GM12878 (cell line): Measurements from ENCODE around the gene PTTG2. TPM values are rescaled to one million over a fixed set of nuclear protein-coding genes. Genes with fewer than 3 reads are reported as not detected.

Experiments
- ATAC-seq: fragments of 200-7000 bp; cut with Tn5 transposase; 3 replicates; pipeline ENCODE4 v1.9.1; 2020; ENCODE audit warnings: mild to moderate bottlenecking, moderate library complexity
- BruUV-seq: library from RNA; stranded (reverse); fragments of 400-500 nt; replicated peaks from 2 replicates; lab custom pipeline; 2021; lab: Mats Ljungman, UMichigan
- CTCF ChIA-PET: fragments of 300-600 bp; sonication (Branson Sonifier 250); formaldehyde crosslinking; extraction: SDS; loops from one replicate; lab custom pipeline; 2021; ENCODE audit warnings: inconsistent platforms; lab: Yijun Ruan, JAX
- POLR2A ChIA-PET: fragments of 350-600 bp; formaldehyde crosslinking; extraction: SDS; loops from one replicate; lab custom pipeline; 2021; ENCODE audit warnings: inconsistent platforms; lab: Charles Lee
- RAD21 ChIA-PET: fragments of 300-600 bp; sonication (Branson Sonifier 250); formaldehyde crosslinking; loops from one replicate; lab custom pipeline; 2023; ENCODE audit warnings: antibody characterized with exemption; ENCODE audit not compliant: unreplicated experiment; lab: Charles Lee
- SMC1A ChIA-PET: fragments of 300-600 bp; sonication (Branson Sonifier 250); formaldehyde crosslinking; loops from one replicate; lab custom pipeline; 2023; ENCODE audit not compliant: unreplicated experiment, uncharacterized antibody; lab: Charles Lee
- DNase-seq: peaks from one replicate; pipeline ENCODE4 v3.0.0-alpha.2; 2011; ENCODE audit warnings: low read depth, low spot score
- FAIRE-seq: peaks from 3 replicates; lab custom pipeline; 2011; peaks lifted over from hg19 to GRCh38; lab: Jason Lieb, UNC
- H2AFZ ChIP-seq: 2 replicates; pipeline ENCODE4 v1.6.0; 2011; ENCODE audit warnings: low read depth, low read length, control low read depth; ENCODE audit not compliant: control insufficient read depth
- H3K27ac ChIP-seq: 2 replicates; pipeline ENCODE4 v1.5.1; 2011; ENCODE audit warnings: control low read depth; ENCODE audit not compliant: control insufficient read depth, insufficient read depth
- H3K27me3 ChIP-seq, 2 experiments: replicated peaks in 1 of 2; 2 replicates each; pipeline versions ENCODE4 v1.6.0 to v1.6.1; 2011; ENCODE audit warnings: low read length in 1 of 2; ENCODE audit not compliant: control insufficient read depth in 2 of 2, insufficient read depth in 2 of 2
- H3K36me3 ChIP-seq, 2 experiments: 2 replicates each; pipeline ENCODE4 v1.5.1; 2011; ENCODE audit warnings: low read length in 1 of 2; ENCODE audit not compliant: control insufficient read depth in 2 of 2, insufficient read depth in 2 of 2
- H3K4me1 ChIP-seq: 2 replicates; pipeline ENCODE4 v1.6.1; 2011; ENCODE audit warnings: mild to moderate bottlenecking, low read length, moderate library complexity, mixed read lengths; ENCODE audit not compliant: control insufficient read depth, insufficient read depth
- H3K4me2 ChIP-seq: 2 replicates; pipeline ENCODE4 v1.6.0; 2011; ENCODE audit warnings: control low read depth; ENCODE audit not compliant: control insufficient read depth, insufficient read depth
- H3K4me3 ChIP-seq: fragments of 200-600 bp; sonication (generic); 2 replicates; pipeline ENCODE4 v1.5.1; 2016
- H3K79me2 ChIP-seq: 2 replicates; pipeline ENCODE4 v1.6.0; 2011; ENCODE audit warnings: low read length; ENCODE audit not compliant: control insufficient read depth, insufficient read depth
- H3K9ac ChIP-seq: 2 replicates; pipeline ENCODE4 v1.8.0; 2011; ENCODE audit warnings: low read length, control low read depth, mixed read lengths; ENCODE audit not compliant: control insufficient read depth, insufficient read depth
- H3K9me3 ChIP-seq: replicated peaks from 3 replicates; pipeline ENCODE4 v1.5.1; 2011; ENCODE audit warnings: mild to moderate bottlenecking, low read length; ENCODE audit not compliant: control insufficient read depth, insufficient read depth
- H4K20me1 ChIP-seq: 2 replicates; pipeline ENCODE4 v1.6.0; 2011; ENCODE audit not compliant: control insufficient read depth, insufficient read depth
- BCL11A ChIP-seq: IDR thresholded peaks from 2 replicates; pipeline ENCODE4 v1.6.1; 2011; ENCODE audit warnings: low read depth, low read length
- CHD2 ChIP-seq: IDR thresholded peaks from 2 replicates; pipeline ENCODE4 v1.6.1; 2011; ENCODE audit warnings: low read depth, low read length, improper control_type of control experiment, borderline replicate concordance
- EZH2 ChIP-seq: IDR thresholded peaks from 2 replicates; pipeline ENCODE4 v1.6.1; 2012; ENCODE audit warnings: low read depth, mild to moderate bottlenecking, control low read depth, inconsistent platforms, low read length, borderline replicate concordance; ENCODE audit not compliant: control insufficient read depth
- HDAC2 ChIP-seq: fragments of 200-600 bp; sonication (generic); IDR thresholded peaks from 2 replicates; pipeline ENCODE4 v1.6.1; 2017
- JUND ChIP-seq: IDR thresholded peaks from 2 replicates; pipeline ENCODE4 v1.6.1; 2012; ENCODE audit warnings: low read depth, mild to moderate bottlenecking, low read length, improper control_type of control experiment, moderate library complexity
- KAT2A ChIP-seq: conservative IDR thresholded peaks from 2 replicates; pipeline ENCODE4 v1.6.1; 2011; ENCODE audit warnings: low read depth, low read length; ENCODE audit not compliant: control insufficient read depth
- NBN ChIP-seq: fragments of 450-650 bp; IDR thresholded peaks from 2 replicates; pipeline ENCODE4 v1.6.1; 2016
- NFYA ChIP-seq: IDR thresholded peaks from 2 replicates; pipeline ENCODE4 v1.6.1; 2011; ENCODE audit warnings: low read depth, mild to moderate bottlenecking, low read length, improper control_type of control experiment, borderline replicate concordance
- POLR2AphosphoS2 ChIP-seq: IDR thresholded peaks from 2 replicates; pipeline ENCODE4 v1.6.1; 2011; ENCODE audit warnings: low read depth, mild to moderate bottlenecking, low read length, improper control_type of control experiment, moderate library complexity
- RAD21 ChIP-seq: IDR thresholded peaks from 2 replicates; pipeline ENCODE4 v1.6.1; 2011; ENCODE audit warnings: mild to moderate bottlenecking, low read depth, low read length, moderate library complexity; ENCODE audit not compliant: insufficient read depth
- RAD51 ChIP-seq: fragments of 450-650 bp; IDR thresholded peaks from 2 replicates; pipeline ENCODE4 v1.6.1; 2016; ENCODE audit warnings: moderate library complexity, mild to moderate bottlenecking, inconsistent platforms
- RBBP5 ChIP-seq: fragments of 200-600 bp; sonication (generic); conservative IDR thresholded peaks from 2 replicates; pipeline ENCODE4 v1.6.1; 2016
- STAT3 ChIP-seq: IDR thresholded peaks from 2 replicates; pipeline ENCODE4 v1.6.1; 2011; ENCODE audit warnings: low read depth, low read length, improper control_type of control experiment
- TBL1XR1 ChIP-seq: IDR thresholded peaks from 2 replicates; pipeline ENCODE4 v1.6.1; 2012; ENCODE audit warnings: low read depth, low read length, improper control_type of control experiment
- ZNF622 ChIP-seq: fragments of 450-650 bp; IDR thresholded peaks from 2 replicates; pipeline ENCODE4 v1.6.1; 2017; ENCODE audit warnings: mild to moderate bottlenecking, inconsistent platforms
- WGBS: methylation state at CpG from one replicate; pipeline ENCODE4 v1.1.6; 2016; ENCODE audit warnings: low lambda C conversion rate; ENCODE audit not compliant: insufficient replicate concordance, insufficient coverage; ENCODE audit errors: missing lambda C conversion rate; 5-methylcytosine and 5-hydroxymethylcytosine counted together
- in situ Hi-C: fragments of 300-500 bp; cut with MboI; formaldehyde crosslinking; loops from 9 replicates; pipeline ENCODE4 v1.14.3; 2018; ENCODE audit warnings: mixed read lengths
- intact Hi-C: fragments of 100-400 bp; cut with micrococcal nuclease; formaldehyde crosslinking; loops from one replicate; pipeline ENCODE4 v1.14.2; 2022; ENCODE audit not compliant: unreplicated experiment
- polyA plus RNA-seq, 11 experiments: library from polyadenylated mRNA; depleted of rRNA in 4 of 11; unstranded in 6 of 11; stranded (reverse) in 5 of 11; fragments of >200 nt; fragmentation: Nextera tagmentation in 4 of 11; fragmentation: Illumina TruSeq in 1 of 11; extraction: Ambion mirVana in 4 of 11; extraction: Trizol in 1 of 11; gene quantifications; 1 replicate in 1 of 11; 2 replicates in 10 of 11; pipeline versions ENCODE4 v1.2.1 to v1.2.3, GENCODE V29; 2011 to 2016; ENCODE audit warnings: inconsistent platforms in 2 of 11, missing spikeins in 2 of 11, low read depth in 1 of 11
- total RNA-seq, 4 experiments: library from RNA; depleted of rRNA in 3 of 4; stranded (reverse); fragments of >200 nt in 3 of 4; fragmentation: Illumina TruSeq in 1 of 4; extraction: Trizol in 1 of 4; gene quantifications; 2 replicates each; pipeline versions ENCODE4 v1.2.1 to v1.2.3, GENCODE V29; 2013 to 2021
- TF ChIP-seq, protein P1 (sequence below): fragments of 450-650 bp; IDR thresholded peaks from 2 replicates; pipeline ENCODE4 v1.6.1; 2017; ENCODE audit warnings: borderline replicate concordance
- TF ChIP-seq, protein P2 (sequence below): fragments of 450-650 bp; IDR thresholded peaks from 2 replicates; pipeline ENCODE4 v1.6.1; 2018; ENCODE audit warnings: mild to moderate bottlenecking, low read depth, moderate library complexity; ENCODE audit not compliant: partially characterized antibody
- TF ChIP-seq, protein P3 (sequence below): IDR thresholded peaks from 2 replicates; pipeline ENCODE4 v1.6.1; 2011; ENCODE audit warnings: borderline replicate concordance, low read depth, mild to moderate bottlenecking, moderate library complexity, mixed read lengths, low read length; ENCODE audit not compliant: insufficient read depth; ENCODE audit errors: extremely low read length

Gene PTTG2
- total and polyA plus RNA-seq, 10 of the 15 experiments (the other 5 are each of a cell fraction or from before 2014, with no cell fraction given) = 0.09 to 0.54 (median 0.39) TPM; not detected in 4

DNA sequence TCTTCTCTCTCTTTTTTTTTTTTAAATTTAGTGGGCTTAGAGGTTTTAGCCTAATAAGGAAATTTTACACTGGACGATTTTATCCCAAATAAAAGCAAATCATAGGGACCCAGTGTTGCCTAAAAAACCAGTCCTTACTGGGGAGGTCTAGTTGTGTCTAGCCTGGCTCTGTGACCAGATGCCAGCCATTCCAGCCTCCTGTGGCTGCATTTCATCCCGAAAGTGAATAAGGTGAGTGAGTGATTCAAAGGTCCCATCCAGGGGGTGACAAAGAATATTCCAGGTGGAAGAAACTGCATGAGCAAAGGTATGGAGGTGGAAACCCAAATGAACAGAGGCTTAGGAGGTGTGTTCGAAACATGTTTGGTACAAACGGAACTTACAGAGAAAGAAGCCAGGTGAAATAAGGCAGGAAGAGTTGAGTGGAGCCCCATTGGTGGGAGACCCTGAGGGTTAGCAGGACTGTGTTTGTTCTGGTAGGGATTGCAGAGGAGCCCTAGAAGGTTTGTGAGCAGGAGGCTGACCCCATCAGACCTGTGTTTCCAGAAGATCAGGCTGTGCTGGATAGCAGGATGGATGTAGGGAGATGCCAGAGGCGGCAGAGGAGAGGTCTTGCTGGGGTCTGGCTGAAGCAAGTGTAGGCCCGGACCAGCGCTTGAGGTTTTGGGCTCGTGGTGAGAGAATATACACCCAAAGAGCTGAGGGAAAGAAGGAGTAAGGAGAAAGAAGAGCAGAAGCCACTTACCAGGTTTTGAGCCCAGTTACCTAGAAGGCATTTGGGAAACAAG is 31.6 kb downstream of the PTTG2 start:
- RAD21 ChIA-PET = interaction anchor here (0.6 kb wide), 1 partner anchor 7 kb away, joined by 3 read pairs; no protein-coding TSS in a partner anchor
- no peak for FAIRE-seq
- Histone ChIP-seq H3K79me2 (peaks cover 2% of the 10 kb centered on the region; the same call in 1 of the 2 replicates), H3K9me3 (no peaks in the 10 kb centered on the region), H2AFZ (no peak overlapping the region), H3K9ac (no peak overlapping the region), H3K4me1 (peaks cover 9% of the 10 kb centered on the region; the same call in 1 of the 2 replicates), H3K4me3 (no peak overlapping the region), H3K36me3 (peaks cover 0 to 2% of the 10 kb centered on the region in 2 experiments; a peak in 2 of 4 replicates), H3K4me2 (no peak overlapping the region), H3K27me3 (no peaks in the 10 kb centered on the region), H3K27ac (no peak overlapping the region), H4K20me1 (no peaks in the 10 kb centered on the region)
- SMC1A ChIA-PET = interaction anchor here (0.6 kb wide), 1 partner anchor 39 kb away, joined by 3 read pairs; no protein-coding TSS in a partner anchor
- POLR2A ChIA-PET = interaction anchor here (0.9 kb wide), 1 partner anchor 39 kb away, joined by 3 read pairs; no protein-coding TSS in a partner anchor
- CTCF ChIA-PET = interaction anchor here (0.6 to 2.4 kb wide), 5 partner anchors 13 to 1353 kb away, joined by 3 to 11 read pairs (median 3); no protein-coding TSS in a partner anchor
- TF ChIP-seq, protein P1, sequence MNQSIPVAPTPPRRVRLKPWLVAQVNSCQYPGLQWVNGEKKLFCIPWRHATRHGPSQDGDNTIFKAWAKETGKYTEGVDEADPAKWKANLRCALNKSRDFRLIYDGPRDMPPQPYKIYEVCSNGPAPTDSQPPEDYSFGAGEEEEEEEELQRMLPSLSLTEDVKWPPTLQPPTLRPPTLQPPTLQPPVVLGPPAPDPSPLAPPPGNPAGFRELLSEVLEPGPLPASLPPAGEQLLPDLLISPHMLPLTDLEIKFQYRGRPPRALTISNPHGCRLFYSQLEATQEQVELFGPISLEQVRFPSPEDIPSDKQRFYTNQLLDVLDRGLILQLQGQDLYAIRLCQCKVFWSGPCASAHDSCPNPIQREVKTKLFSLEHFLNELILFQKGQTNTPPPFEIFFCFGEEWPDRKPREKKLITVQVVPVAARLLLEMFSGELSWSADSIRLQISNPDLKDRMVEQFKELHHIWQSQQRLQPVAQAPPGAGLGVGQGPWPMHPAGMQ = no peak
- TF ChIP-seq RBBP5 = no peak
- TF ChIP-seq, protein P2, sequence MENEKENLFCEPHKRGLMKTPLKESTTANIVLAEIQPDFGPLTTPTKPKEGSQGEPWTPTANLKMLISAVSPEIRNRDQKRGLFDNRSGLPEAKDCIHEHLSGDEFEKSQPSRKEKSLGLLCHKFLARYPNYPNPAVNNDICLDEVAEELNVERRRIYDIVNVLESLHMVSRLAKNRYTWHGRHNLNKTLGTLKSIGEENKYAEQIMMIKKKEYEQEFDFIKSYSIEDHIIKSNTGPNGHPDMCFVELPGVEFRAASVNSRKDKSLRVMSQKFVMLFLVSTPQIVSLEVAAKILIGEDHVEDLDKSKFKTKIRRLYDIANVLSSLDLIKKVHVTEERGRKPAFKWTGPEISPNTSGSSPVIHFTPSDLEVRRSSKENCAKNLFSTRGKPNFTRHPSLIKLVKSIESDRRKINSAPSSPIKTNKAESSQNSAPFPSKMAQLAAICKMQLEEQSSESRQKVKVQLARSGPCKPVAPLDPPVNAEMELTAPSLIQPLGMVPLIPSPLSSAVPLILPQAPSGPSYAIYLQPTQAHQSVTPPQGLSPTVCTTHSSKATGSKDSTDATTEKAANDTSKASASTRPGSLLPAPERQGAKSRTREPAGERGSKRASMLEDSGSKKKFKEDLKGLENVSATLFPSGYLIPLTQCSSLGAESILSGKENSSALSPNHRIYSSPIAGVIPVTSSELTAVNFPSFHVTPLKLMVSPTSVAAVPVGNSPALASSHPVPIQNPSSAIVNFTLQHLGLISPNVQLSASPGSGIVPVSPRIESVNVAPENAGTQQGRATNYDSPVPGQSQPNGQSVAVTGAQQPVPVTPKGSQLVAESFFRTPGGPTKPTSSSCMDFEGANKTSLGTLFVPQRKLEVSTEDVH = no peak
- TF ChIP-seq CHD2 = no peak
- no peak for TF ChIP-seq NBN
- TF ChIP-seq HDAC2 = no peak
- TF ChIP-seq, protein P3, sequence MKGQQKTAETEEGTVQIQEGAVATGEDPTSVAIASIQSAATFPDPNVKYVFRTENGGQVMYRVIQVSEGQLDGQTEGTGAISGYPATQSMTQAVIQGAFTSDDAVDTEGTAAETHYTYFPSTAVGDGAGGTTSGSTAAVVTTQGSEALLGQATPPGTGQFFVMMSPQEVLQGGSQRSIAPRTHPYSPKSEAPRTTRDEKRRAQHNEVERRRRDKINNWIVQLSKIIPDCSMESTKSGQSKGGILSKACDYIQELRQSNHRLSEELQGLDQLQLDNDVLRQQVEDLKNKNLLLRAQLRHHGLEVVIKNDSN = no peak
- no peak for TF ChIP-seq POLR2AphosphoS2
- TF ChIP-seq JUND = no peak
- no peak for TF ChIP-seq BCL11A
- no peak for TF ChIP-seq KAT2A
- TF ChIP-seq STAT3 = no peak
- no peak for TF ChIP-seq EZH2
- no peak for TF ChIP-seq NFYA
- TF ChIP-seq RAD51 = no peak
- TF ChIP-seq ZNF622 = no peak
- no peak for TF ChIP-seq RAD21
- no peak for TF ChIP-seq TBL1XR1
- intact Hi-C loops (no loop called here), in situ Hi-C loops (no loop called here)
- no peak for ATAC-seq
- DNase-seq = no peak
- WGBS = 96% methylated on average over 8 of the region's 8 CpGs
- TSS peak; percentile 20 for BruUV-seq
